GM19397 (cell line): ENCODE results near the gene ZMYND10.

Experiments used
- ATAC-seq: cut with Tn5 transposase; IDR thresholded peaks from one replicate; pipeline ENCODE4 v1.9.1; 2021; ENCODE audit warnings: mild to moderate bottlenecking, moderate library complexity; ENCODE audit not compliant: unreplicated experiment

Gene ZMYND10

DNA sequence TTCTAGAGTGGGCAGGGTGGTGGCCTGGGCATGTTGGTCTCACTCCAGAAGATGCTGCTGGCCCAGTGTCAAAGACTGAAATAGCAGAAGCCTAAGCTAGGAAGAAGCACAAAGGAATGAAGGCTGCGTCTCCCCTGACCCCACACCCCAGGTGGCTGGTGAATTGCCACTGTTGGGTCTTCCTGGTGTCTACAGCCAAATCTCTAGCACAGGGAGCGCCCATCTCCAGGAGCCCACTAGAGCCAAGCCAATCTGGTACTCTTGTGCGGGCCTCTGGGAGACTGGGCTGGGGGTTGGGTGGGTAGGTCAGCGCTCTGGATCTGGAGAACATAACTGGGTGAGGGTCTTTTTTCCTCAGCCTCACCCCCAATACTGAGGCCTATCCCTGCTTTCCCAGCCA is 18.4 kb downstream of the ZMYND10 start:
- ATAC-seq, result no peak

- ATAC-seq, result no peak
These were observed 19.4 kb downstream of the ZMYND10 start for GRCh38 chr3:50326182-50326541.

GRCh38 chr3:50325497-50326181 is 19.9 kb downstream of the ZMYND10 start:
- ATAC-seq, result no peak

DNA sequence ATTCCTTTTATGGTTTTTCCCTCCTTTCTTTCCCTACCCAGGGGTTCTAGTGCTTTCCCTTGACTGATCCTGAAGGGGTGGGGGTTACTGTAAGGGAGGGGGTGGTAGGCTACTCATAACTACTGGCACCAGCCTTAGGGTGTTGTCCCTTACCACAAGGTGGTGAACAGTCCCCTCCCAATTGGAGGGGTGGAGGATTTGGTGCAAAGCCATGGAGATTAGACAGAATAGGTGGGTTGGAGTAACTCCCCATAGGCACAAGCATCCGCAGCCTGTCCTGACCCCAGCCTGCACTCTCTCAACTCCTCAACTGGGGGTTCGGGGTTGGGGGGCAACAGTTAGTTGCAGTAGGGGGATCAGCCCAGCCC is 20.4 kb downstream of the ZMYND10 start:
- no peak for ATAC-seq

DNA sequence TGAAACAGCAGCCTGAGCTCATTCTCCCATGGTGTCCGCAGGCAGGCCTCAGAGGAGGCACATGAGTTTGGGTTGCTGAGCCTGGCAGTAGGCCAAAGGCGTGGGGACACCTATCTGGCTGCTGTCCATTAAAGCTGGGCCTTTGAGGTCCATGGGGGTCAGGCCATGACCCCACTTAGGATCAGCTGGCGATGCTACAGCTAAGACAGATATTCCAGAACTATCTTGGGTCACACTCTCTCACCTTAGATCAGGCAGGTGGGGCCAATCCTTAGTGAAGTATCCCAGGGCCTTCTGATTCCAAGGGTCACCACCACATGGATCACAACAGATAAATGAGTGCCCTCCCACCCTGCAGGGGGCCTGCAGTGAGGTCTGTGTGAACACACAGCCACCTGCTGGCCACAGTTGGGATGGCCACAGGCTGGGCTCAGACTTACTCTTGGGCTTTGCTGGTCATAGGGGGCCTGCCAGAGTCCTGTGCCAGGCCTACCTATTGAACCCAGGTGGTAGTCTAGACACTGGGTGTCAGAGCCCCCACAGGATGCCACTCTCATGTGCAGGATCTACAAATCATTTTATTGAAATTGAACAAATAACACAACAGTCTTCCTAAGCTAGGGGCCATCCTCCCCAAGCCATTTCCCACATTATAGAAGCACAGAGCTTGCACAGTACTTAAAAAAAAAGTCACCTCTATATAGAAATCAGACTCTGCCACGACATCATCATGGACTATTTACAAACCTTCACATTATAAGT is 21.0 kb downstream of the ZMYND10 start:
- ATAC-seq, result no peak

- no peak for ATAC-seq
These were observed 21.8 kb downstream of the ZMYND10 start for GRCh38 chr3:50323614-50324199.

DNA sequence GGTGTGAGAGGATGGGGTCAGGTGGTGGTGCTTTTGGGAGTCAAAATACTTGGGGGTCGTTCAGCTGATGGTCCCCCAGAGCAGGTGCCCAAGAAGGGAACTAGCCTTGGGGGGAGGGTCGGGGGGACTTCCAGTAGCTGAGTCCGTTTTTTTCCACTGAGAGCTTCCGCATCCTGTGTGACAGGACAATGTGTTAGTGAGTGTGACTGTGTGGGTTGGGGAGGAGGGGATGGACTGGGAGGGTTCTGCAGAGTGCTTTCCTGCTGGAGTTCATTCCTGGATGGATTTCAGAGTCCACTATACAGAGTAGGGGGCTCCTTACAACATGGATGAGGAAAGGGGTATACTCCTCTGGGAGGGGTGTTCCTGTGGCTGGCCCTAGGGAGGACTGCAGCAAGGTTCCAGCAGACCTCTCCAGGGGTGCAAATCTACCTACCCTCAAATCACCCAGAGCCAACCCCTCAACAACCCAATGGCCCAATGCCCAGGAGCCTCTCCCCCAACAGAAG is 22.4 kb downstream of the ZMYND10 start:
- ATAC-seq, result no peak

DNA sequence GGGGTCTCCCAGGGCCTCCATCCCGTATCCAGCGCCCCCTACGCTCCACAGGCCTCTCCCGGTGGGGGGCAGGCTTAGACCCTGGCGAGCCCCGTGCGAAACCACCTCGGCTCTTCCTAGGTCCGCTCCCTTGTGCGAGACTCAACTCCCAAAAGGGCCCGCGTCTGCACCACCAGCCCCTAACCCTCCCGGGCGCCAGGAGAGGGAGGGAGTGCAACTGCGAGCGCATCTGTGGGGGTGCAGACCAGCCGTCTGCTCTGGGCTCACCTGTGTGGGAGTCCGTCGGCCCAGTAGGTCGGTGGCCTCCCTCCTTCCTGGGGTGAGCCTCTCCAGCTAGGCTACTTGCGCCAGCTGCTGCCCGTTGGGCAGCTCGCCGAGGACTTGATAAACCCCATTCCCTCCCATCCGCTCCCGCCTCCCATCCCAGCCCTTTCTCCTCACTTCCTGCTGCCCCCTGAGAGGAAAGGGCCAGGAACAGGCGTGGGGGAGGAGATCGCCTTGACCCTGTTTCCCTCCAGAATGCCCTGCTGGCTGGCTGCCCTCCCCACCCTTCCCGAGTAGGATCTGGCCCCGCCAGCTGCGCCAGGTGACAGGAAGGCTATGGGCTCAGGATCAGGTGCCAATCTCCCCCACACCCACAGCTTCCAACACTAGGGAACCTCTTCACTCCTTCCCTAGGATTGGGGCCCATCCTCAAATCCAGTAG is 23.0 kb downstream of the ZMYND10 start, which contains the start of gene HYAL2:
HYAL2 (minus strand) TSS at position 360 of the 706 bp plus-strand sequence. CDS start 2,256 bp downstream, outside the sequence.
- no peak for ATAC-seq

DNA sequence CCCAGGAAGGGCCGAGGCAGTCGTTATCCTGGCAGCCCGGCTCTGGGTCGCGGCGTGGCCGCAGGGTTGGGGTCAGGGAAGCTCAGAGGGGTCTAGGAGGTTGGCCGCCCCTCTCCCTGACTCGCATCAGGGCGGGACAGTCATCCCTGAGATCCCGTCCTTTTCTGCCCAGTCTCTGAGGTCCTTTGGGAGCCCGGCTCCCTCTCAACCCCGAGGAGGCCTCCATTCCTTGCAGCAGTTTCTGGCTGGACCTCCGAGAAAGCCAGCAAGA is 23.5 kb downstream of the ZMYND10 start:
- ATAC-seq, result no peak

DNA sequence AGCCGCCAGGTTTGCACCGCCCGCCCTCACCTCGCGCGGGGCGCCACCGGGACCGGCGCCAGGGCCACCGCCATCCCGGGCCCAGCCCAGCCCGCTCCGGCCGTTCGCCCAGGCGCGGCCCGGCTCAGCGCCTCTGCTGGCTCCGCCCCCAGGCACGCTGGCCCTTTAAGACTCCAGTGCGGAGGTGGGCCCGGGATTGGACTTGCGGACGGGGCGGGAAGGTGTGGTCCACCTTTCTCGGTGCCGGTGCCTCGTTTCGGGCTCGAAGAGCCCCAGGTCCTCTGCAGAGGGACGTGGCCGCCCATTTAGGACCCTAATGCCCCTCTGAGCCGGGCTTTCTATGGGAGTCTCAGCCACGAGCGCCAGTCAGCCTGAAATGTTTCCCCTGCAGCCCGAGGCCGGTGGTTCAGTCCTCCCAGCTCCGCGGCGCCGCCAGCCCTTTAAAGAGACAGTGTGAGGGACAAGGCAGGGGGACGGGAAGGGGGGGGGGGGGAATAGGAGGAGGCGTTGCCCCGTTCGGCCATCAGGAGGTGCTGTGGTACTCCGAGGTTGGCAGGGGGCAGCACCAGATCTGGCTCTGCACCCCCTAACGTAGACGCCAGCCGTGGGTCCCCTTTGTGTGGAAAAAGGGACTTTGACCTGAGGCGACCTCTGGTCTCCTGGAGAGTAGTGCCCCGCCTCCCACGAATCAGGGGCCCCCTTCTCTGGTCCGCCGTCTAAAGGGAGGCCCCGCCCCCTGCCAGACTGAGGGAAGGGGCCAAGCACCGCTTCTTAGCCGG is 24.0 kb downstream of the ZMYND10 start:
- ATAC-seq, result peak; percentile 80

GRCh38 chr3:50320853-50321335 is 24.6 kb downstream of the ZMYND10 start:
- ATAC-seq, result peak; percentile 55

GRCh38 chr3:50319894-50320625 is 25.5 kb downstream of the ZMYND10 start:
- ATAC-seq, result no peak

DNA sequence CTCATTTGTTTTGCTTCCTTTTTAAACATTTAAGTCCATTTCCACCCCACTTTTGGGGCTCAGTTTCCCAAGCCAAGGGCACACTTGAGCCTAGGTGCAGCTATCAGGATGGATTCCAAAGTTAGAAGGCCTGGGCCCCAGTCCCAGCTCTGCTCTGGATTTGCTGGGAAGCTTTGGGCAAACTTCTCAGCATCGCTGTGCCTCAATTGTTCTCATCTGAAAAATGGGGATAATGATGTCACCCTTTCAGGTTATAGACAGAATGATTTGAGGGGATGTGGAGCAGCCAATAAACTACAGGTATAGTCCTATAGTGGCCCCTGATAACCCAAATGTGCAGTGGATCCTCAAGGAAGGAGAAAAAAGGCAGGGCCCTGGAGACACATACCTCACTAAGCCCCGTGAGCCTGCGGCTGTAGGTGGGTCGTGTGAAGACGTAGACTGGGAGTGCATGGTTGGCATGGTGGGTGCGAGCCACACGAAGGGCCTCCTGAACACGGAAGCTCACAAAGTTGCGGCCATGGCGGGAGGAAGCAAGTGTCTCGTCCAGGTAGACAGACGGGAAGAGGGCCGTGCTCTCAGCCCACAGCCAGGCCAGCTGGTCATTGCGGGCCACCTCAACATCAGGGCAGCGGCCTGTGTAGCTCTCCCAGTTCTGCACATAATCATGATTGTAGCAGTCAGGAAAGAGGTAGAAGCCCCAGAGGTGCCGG is 26.2 kb downstream of the ZMYND10 start:
- no peak for ATAC-seq

GRCh38 chr3:50318615-50319014 is 26.9 kb downstream of the ZMYND10 start:
- no peak for ATAC-seq

DNA sequence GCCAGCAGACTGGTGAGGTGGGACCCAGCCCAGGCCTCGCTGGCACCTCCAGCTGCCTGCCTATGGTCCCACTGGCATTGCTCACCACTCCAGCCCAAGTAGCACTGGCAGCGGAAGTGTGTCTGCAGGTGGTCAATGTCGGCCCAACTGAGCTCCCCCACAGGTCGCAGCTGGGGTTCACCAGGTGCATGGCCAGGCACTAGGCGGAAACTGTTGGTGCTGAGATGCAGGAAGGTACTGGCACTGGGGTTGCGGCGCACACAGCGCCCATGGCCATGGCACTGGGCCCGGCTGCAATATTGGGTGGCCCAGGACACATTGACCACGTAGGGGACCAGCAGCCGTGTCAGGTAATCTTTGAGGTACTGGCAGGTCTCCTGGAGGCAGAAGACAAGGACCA is 27.4 kb downstream of the ZMYND10 start:
- no peak for ATAC-seq

- ATAC-seq, result no peak
These were observed 28.2 kb downstream of the ZMYND10 start for GRCh38 chr3:50317300-50317699.

- no peak for ATAC-seq
These were observed 28.8 kb downstream of the ZMYND10 start for GRCh38 chr3:50316657-50317242.

DNA sequence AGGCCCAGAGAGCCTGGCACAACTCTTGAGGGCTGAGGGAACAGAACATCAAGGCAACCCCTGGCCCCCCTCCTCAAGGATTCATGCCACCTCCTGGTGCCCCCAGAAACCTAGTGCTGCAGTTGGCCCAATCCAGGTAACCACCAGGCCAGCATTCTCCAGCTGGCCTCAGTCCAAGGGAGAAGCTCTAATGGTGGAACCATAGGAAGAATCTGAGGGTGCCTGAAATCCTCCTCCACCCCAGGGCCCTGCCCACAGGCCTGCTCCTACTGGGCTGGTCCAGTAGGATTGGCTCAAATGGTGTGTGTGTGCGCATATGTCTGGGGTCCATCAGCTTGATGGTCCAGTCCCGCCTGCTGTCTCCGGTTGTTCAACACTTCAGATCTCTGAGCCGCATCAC is 30.7 kb downstream of the ZMYND10 start:
- no peak for ATAC-seq

- ATAC-seq, result no peak
These were observed 31.2 kb downstream of the ZMYND10 start for GRCh38 chr3:50314342-50314741.
